ENCODE measurements around the gene CITED2. TPM values are rescaled to one million over a fixed set of nuclear protein-coding genes. Genes with fewer than 3 reads are reported as not detected.

CITED2 gene
- total and polyA plus RNA-seq, 2 of the 8 experiments (the other 6 are each of a cell fraction or from before 2014, with no cell fraction given), result 89.1 to 115 TPM

- TF ChIP-seq TCF12 (IDR thresholded peaks at IDR 0.05; ENCODE audit: low read depth, low read length), result 0 out of 2 replicates have a peak, but pooled peaks have one; percentile 58
- peak; percentile 26 for TF ChIP-seq ASH2L (IDR thresholded peaks at IDR 0.05; ENCODE audit: low read length)
- TF ChIP-seq HDAC2 (IDR thresholded peaks at IDR 0.05; ENCODE audit: borderline replicate concordance in 1 of 2, low read depth in 2 of 2, low read length in 2 of 2), result peak; percentile 64 to 90; a peak in 2 of 4 replicates
Measured at GRCh38 chr6:139367810-139368351, 6.6 kb downstream of the CITED2 start (continued).
